Osteocyte (in vitro differentiated cells): ENCODE results near the gene ANO2. TPM values are rescaled to one million over a fixed set of nuclear protein-coding genes. Genes with fewer than 3 reads are reported as not detected.

Source experiments
- DNase-seq: peaks from one replicate; pipeline ENCODE4 v3.0.0; 2021; ENCODE audit warnings: mixed read lengths; ENCODE audit not compliant: unreplicated experiment; ENCODE audit errors: extremely low spot score
- H3K27ac Mint-ChIP-seq: one replicate; pipeline ENCODE4 v1.8.0; 2021; ENCODE audit warnings: mild to moderate bottlenecking, mixed read lengths; ENCODE audit not compliant: unreplicated experiment
- H3K27me3 Mint-ChIP-seq: one replicate; pipeline ENCODE4 v1.8.0; 2021; ENCODE audit warnings: mixed read lengths; ENCODE audit not compliant: unreplicated experiment
- H3K36me3 Mint-ChIP-seq: one replicate; pipeline ENCODE4 v1.8.0; 2021; ENCODE audit warnings: mixed read lengths; ENCODE audit not compliant: unreplicated experiment
- H3K4me1 Mint-ChIP-seq: one replicate; pipeline ENCODE4 v1.8.0; 2021; ENCODE audit warnings: mixed read lengths; ENCODE audit not compliant: unreplicated experiment
- H3K4me3 Mint-ChIP-seq: one replicate; pipeline ENCODE4 v1.8.0; 2021; ENCODE audit warnings: mild to moderate bottlenecking, moderate library complexity, mixed read lengths; ENCODE audit not compliant: unreplicated experiment
- H3K9me3 Mint-ChIP-seq: one replicate; pipeline ENCODE4 v1.8.0; 2021; ENCODE audit warnings: mixed read lengths; ENCODE audit not compliant: unreplicated experiment
- CTCF ChIP-seq: fragments of 200-600 bp; sonication (generic); IDR thresholded peaks from 2 replicates; pipeline ENCODE4 v1.5.0; 2021; ENCODE audit warnings: antibody characterized with exemption, mild to moderate bottlenecking, moderate library complexity
- total RNA-seq: library from RNA; stranded (reverse); gene quantifications from 2 replicates; pipeline ENCODE4 v1.2.1, GENCODE V29; 2021

ANO2 gene
- total RNA-seq, 1 donor from 2014 or later = 0.59 TPM

DNA sequence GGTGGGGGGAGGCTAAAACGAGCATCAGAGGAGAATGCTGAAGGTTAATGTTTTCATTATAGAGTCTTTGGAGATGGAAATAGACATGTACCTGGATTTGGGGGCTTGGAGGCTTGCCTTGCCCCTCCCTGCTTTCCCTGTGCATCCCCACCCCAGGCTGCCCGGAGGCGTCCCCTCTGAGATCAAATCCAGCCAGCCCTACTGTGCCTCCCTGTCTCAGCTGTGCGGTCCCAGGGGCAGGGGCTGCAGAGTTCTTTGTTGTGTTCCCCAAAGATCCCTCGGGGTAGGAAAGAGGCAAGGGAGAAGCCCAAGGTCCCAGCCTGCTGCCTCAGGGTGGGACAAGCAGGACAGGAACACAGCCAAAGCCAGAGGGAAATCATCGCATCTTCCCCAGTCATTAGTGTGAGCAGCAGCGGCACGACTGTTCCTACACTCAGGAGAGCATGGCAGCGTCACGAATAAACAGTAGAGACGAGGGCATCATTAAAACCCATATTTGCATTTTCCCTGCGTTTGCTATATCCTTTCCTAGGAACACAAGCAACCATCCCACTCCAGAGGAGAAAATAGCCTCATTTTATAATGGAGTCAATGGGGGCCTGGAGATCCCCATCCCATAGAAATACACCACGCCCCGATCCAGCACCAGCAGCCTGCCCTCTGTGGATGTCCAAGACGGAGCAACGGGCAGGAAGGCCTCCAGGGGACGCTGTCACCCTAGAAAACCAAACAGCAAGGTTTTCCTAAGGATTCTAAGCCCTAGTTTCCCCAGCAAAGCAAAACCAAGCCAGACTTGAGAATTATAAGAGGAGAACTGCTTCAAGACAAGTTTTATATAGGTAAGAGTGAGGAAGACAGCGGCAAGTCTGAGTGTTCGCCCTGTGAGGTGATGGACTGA lies 32.4 kb downstream of the ANO2 start:
- no peak overlapping the region for H3K27ac Mint-ChIP-seq
- no peaks in the 10 kb centered on the region for H3K36me3 Mint-ChIP-seq
- no peaks in the 10 kb centered on the region for H3K4me1 Mint-ChIP-seq
- DNase-seq = peak; percentile 80
- H3K27me3 Mint-ChIP-seq = peaks cover 23% of the 10 kb centered on the region
- no peak overlapping the region for H3K4me3 Mint-ChIP-seq
- H3K9me3 Mint-ChIP-seq = no peaks in the 10 kb centered on the region
- TF ChIP-seq CTCF = peak; percentile 37

GRCh38 chr12:5912011-5912410 lies 33.0 kb downstream of the ANO2 start:
- no peak for TF ChIP-seq CTCF
- Mint-ChIP-seq H3K9me3 (no peaks in the 10 kb centered on the region), H3K4me3 (no peak overlapping the region), H3K36me3 (no peaks in the 10 kb centered on the region), H3K27ac (no peak overlapping the region), H3K4me1 (no peaks in the 10 kb centered on the region), H3K27me3 (peaks cover 23% of the 10 kb centered on the region)
- DNase-seq = no peak

DNA sequence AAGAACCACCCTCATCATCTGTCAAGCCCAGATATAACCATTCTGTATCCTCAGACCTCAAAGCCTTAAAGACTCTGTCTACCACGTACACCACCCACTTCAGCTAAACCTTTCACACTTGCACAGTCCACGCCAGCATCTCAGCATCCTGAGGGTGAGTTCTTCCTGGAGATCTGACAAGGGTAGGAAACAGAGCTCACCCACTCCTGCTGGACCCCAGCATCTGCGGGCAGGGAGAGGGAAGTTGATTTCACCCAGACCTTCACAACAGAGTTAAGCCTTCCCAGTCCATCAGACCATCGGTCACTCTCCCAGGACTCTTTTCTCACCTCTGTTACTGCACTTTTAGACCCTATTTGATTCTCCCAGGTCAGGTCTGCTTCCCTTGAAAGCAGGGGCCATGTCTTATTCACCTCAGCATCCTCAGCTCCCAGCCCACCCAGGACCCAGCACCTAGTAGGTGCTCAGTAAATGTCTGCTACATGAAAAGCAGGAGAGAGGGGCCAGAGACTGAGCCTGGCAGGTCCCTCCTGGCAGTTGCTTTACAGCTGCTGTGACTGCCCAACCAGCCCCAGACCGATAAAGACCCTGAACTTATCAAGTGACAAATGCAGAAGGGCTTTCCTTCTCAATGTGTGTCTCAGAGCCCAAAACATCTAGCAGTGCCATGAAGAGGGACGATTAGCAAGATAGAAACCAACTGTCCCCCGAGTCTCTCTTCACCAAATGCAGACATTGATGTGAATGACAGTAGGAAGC lies 34.1 kb downstream of the ANO2 start:
- TF ChIP-seq CTCF = no peak
- no peaks in the 10 kb centered on the region for H3K36me3 Mint-ChIP-seq
- no peak overlapping the region for H3K4me3 Mint-ChIP-seq
- no peaks in the 10 kb centered on the region for H3K4me1 Mint-ChIP-seq
- peak; percentile 60 for DNase-seq
- H3K27me3 Mint-ChIP-seq = peaks cover 23% of the 10 kb centered on the region
- H3K27ac Mint-ChIP-seq = no peak overlapping the region
- H3K9me3 Mint-ChIP-seq = no peaks in the 10 kb centered on the region

DNA sequence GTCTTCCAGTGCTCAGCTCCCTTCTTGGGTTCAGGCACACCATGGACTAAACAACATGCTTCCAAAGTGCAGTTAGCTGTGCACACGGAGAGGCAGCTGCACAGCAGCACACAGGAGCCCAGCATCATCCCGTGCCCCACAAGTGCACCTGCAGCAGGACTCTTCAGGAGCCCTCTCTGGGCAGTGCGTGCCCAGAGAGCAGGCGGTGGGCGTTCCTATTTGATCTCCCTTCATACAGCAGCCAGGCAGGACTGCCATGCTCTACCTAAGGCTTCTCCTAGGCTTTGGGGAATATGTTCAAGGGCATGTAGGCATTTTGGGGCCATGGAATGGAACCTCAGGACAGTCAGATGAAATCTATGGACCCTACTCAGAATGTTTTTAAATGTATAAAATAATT lies 35.5 kb downstream of the ANO2 start:
- H3K36me3 Mint-ChIP-seq = no peaks in the 10 kb centered on the region
- H3K27me3 Mint-ChIP-seq = peaks cover 23% of the 10 kb centered on the region
- no peak overlapping the region for H3K27ac Mint-ChIP-seq
- DNase-seq = no peak
- no peaks in the 10 kb centered on the region for H3K4me1 Mint-ChIP-seq
- H3K4me3 Mint-ChIP-seq = no peak overlapping the region
- H3K9me3 Mint-ChIP-seq = no peaks in the 10 kb centered on the region
- TF ChIP-seq CTCF = no peak

DNA sequence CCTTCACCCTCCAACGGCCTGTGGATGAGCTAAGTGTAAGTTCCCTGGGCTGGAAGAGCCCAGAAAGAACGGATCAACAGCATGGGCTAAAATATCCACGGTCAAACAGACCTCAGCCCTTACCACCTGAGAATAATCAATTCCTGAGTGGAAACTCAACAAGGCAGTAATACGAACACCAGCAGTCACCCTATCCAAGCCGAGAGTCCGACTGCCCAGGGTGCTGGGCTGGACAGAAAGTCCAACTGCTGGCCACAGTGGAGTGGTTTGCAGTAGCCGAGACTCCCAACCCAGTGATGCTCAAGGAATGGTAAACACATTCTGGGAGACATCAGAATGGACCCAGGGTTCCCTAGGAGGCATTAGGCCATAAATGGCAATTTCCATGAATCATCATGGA lies 36.8 kb downstream of the ANO2 start:
- Mint-ChIP-seq H3K4me1 (no peaks in the 10 kb centered on the region), H3K9me3 (no peaks in the 10 kb centered on the region), H3K36me3 (no peaks in the 10 kb centered on the region), H3K4me3 (no peak overlapping the region), H3K27me3 (peaks cover 23% of the 10 kb centered on the region), H3K27ac (no peak overlapping the region)
- DNase-seq = no peak
- TF ChIP-seq CTCF = no peak
